Measurements from ENCODE around the gene ETDB.
"Not testable (repeated sequence)": the region's sequence is repeated elsewhere in the genome, so short reads cannot be mapped to it uniquely, and the experiment has no call there.

The ETDB gene

GRCh38 chrX:135120056-135120576 lies at the start of gene ETDB:
Gene ETDB (minus strand): TSS chrX:135120526. CDS start chrX:135119261, 1,265 bp downstream.
- H3K27me3 Mint-ChIP-seq; intact Hi-C loops (cut with micrococcal nuclease); H3K4me3 Mint-ChIP-seq; H3K27ac Mint-ChIP-seq; H3K36me3 Mint-ChIP-seq (ENCODE audit: low read depth); H3K9me3 Mint-ChIP-seq; H3K4me1 Mint-ChIP-seq (ENCODE audit: low read depth): not testable (repeated sequence)

- H3K4me1 Mint-ChIP-seq (ENCODE audit: low read depth); H3K9me3 Mint-ChIP-seq; intact Hi-C loops (cut with micrococcal nuclease); H3K4me3 Mint-ChIP-seq; H3K36me3 Mint-ChIP-seq (ENCODE audit: low read depth); H3K27me3 Mint-ChIP-seq; H3K27ac Mint-ChIP-seq: not testable (repeated sequence)
Measured at GRCh38 chrX:135169534-135169933, 49.2 kb upstream of the ETDB start.

GRCh38 chrX:135168486-135168885 lies 48.2 kb upstream of the ETDB start:
- Mint-ChIP-seq H3K27me3 (peaks cover under 1% of the 10 kb centered on the region), H3K36me3 (ENCODE audit: low read depth) (no peaks in the 10 kb centered on the region), H3K4me3 (no peak overlapping the region), H3K9me3 (no peaks in the 10 kb centered on the region), H3K4me1 (ENCODE audit: low read depth) (peaks cover 7% of the 10 kb centered on the region), H3K27ac (no peak overlapping the region)
- intact Hi-C loops (cut with micrococcal nuclease) = no loop called here

GRCh38 chrX:135154688-135155087 lies 34.4 kb upstream of the ETDB start:
- H3K27me3 Mint-ChIP-seq; H3K9me3 Mint-ChIP-seq; H3K4me3 Mint-ChIP-seq; H3K4me1 Mint-ChIP-seq (ENCODE audit: low read depth); H3K36me3 Mint-ChIP-seq (ENCODE audit: low read depth); H3K27ac Mint-ChIP-seq; intact Hi-C loops (cut with micrococcal nuclease): not testable (repeated sequence)

- H3K4me1 Mint-ChIP-seq (ENCODE audit: low read depth); intact Hi-C loops (cut with micrococcal nuclease); H3K27ac Mint-ChIP-seq; H3K36me3 Mint-ChIP-seq (ENCODE audit: low read depth); H3K27me3 Mint-ChIP-seq; H3K9me3 Mint-ChIP-seq; H3K4me3 Mint-ChIP-seq: not testable (repeated sequence)
Measured at GRCh38 chrX:135126145-135126544, 5.8 kb upstream of the ETDB start.

GRCh38 chrX:135116064-135116463 lies 4.3 kb downstream of the ETDB start:
- H3K36me3 Mint-ChIP-seq (ENCODE audit: low read depth); H3K27me3 Mint-ChIP-seq; H3K4me1 Mint-ChIP-seq (ENCODE audit: low read depth); H3K9me3 Mint-ChIP-seq; H3K27ac Mint-ChIP-seq; intact Hi-C loops (cut with micrococcal nuclease); H3K4me3 Mint-ChIP-seq: not testable (repeated sequence)

- Mint-ChIP-seq H3K4me3 (no peak overlapping the region), H3K27me3 (peaks cover 8% of the 10 kb centered on the region), H3K4me1 (ENCODE audit: low read depth) (no peaks in the 10 kb centered on the region), H3K9me3 (no peaks in the 10 kb centered on the region), H3K36me3 (ENCODE audit: low read depth) (no peaks in the 10 kb centered on the region), H3K27ac (no peak overlapping the region)
- intact Hi-C loops (cut with micrococcal nuclease) = no loop called here
Measured at GRCh38 chrX:135114392-135114791, 5.9 kb downstream of the ETDB start.

- intact Hi-C loops (cut with micrococcal nuclease) = no loop called here
- Mint-ChIP-seq H3K27me3 (peaks cover 14% of the 10 kb centered on the region), H3K36me3 (ENCODE audit: low read depth) (no peaks in the 10 kb centered on the region)
Measured at GRCh38 chrX:135112743-135113142, 7.6 kb downstream of the ETDB start.

GRCh38 chrX:135112096-135112729 lies 8.1 kb downstream of the ETDB start:
- Mint-ChIP-seq H3K27ac (no peak overlapping the region), H3K27me3 (peaks cover 14% of the 10 kb centered on the region), H3K4me3 (no peak overlapping the region), H3K4me1 (ENCODE audit: low read depth) (no peaks in the 10 kb centered on the region), H3K36me3 (ENCODE audit: low read depth) (no peaks in the 10 kb centered on the region), H3K9me3 (no peaks in the 10 kb centered on the region)
- intact Hi-C loops (cut with micrococcal nuclease) = no loop called here

More at GRCh38 chrX:135112743-135113142, 7.6 kb downstream of the ETDB start:
- no peak overlapping the region for H3K4me3 Mint-ChIP-seq
- no peaks in the 10 kb centered on the region for H3K4me1 Mint-ChIP-seq (ENCODE audit: low read depth)
- no peaks in the 10 kb centered on the region for H3K9me3 Mint-ChIP-seq
- H3K27ac Mint-ChIP-seq = no peak overlapping the region

GRCh38 chrX:135109554-135109953 lies 10.8 kb downstream of the ETDB start:
- Mint-ChIP-seq H3K36me3 (ENCODE audit: low read depth) (no peaks in the 10 kb centered on the region), H3K27ac (no peak overlapping the region), H3K4me1 (ENCODE audit: low read depth) (no peaks in the 10 kb centered on the region), H3K27me3 (peaks cover 24% of the 10 kb centered on the region), H3K4me3 (no peak overlapping the region), H3K9me3 (no peaks in the 10 kb centered on the region)
- intact Hi-C loops (cut with micrococcal nuclease) = no loop called here

GRCh38 chrX:135099493-135099783 lies 20.9 kb downstream of the ETDB start:
- no peaks in the 10 kb centered on the region for H3K9me3 Mint-ChIP-seq
- H3K27ac Mint-ChIP-seq = no peak overlapping the region
- peak overlapping the region; percentile 64 for H3K4me3 Mint-ChIP-seq
- no peaks in the 10 kb centered on the region for H3K36me3 Mint-ChIP-seq (ENCODE audit: low read depth)
- intact Hi-C loops (cut with micrococcal nuclease) = no loop called here
- H3K27me3 Mint-ChIP-seq = peaks cover 57% of the 10 kb centered on the region
- H3K4me1 Mint-ChIP-seq (ENCODE audit: low read depth) = peaks cover 21% of the 10 kb centered on the region

GRCh38 chrX:135097196-135097744 lies 23.1 kb downstream of the ETDB start:
- intact Hi-C loops (cut with micrococcal nuclease); H3K9me3 Mint-ChIP-seq; H3K36me3 Mint-ChIP-seq (ENCODE audit: low read depth): not testable (repeated sequence)
- peaks cover 60% of the 10 kb centered on the region for H3K27me3 Mint-ChIP-seq
- peaks cover 21% of the 10 kb centered on the region for H3K4me1 Mint-ChIP-seq (ENCODE audit: low read depth)
- peak overlapping the region; percentile 7 for H3K4me3 Mint-ChIP-seq
- H3K27ac Mint-ChIP-seq = peak overlapping the region; percentile 43

GRCh38 chrX:135095715-135096114 lies 24.6 kb downstream of the ETDB start:
- peaks cover 59% of the 10 kb centered on the region for H3K27me3 Mint-ChIP-seq
- no peak overlapping the region for H3K4me3 Mint-ChIP-seq
- H3K27ac Mint-ChIP-seq = no peak overlapping the region
- H3K9me3 Mint-ChIP-seq = no peaks in the 10 kb centered on the region
- peaks cover 21% of the 10 kb centered on the region for H3K4me1 Mint-ChIP-seq (ENCODE audit: low read depth)
- intact Hi-C loops (cut with micrococcal nuclease) = no loop called here
- no peaks in the 10 kb centered on the region for H3K36me3 Mint-ChIP-seq (ENCODE audit: low read depth)

GRCh38 chrX:135094726-135095125 lies 25.6 kb downstream of the ETDB start:
- Mint-ChIP-seq H3K27ac (no peak overlapping the region), H3K4me1 (ENCODE audit: low read depth) (peaks cover 21% of the 10 kb centered on the region), H3K9me3 (no peaks in the 10 kb centered on the region), H3K27me3 (peaks cover 50% of the 10 kb centered on the region), H3K36me3 (ENCODE audit: low read depth) (no peaks in the 10 kb centered on the region), H3K4me3 (no peak overlapping the region)
- intact Hi-C loops (cut with micrococcal nuclease) = no loop called here

- Mint-ChIP-seq H3K27me3 (peaks cover 9% of the 10 kb centered on the region), H3K4me3 (no peak overlapping the region), H3K9me3 (peaks cover 16% of the 10 kb centered on the region), H3K27ac (no peak overlapping the region), H3K36me3 (ENCODE audit: low read depth) (no peaks in the 10 kb centered on the region), H3K4me1 (ENCODE audit: low read depth) (peaks cover 5% of the 10 kb centered on the region)
- intact Hi-C loops (cut with micrococcal nuclease) = loop anchor here (5.0 kb wide), 1 partner anchor 122 kb away; no protein-coding TSS in a partner anchor
Measured at GRCh38 chrX:135089126-135089525, 31.2 kb downstream of the ETDB start.

Measured in dendritic cell treated with granulocyte-macrophage colony-stimulating factor and Interleukin-4, amounts not matched to agents 40 ng/mL and 50 ng/mL, for 4 days (primary cell).